Astrocyte of the cerebellum (primary cell): ENCODE data around the gene KLHL40.
"Not testable (repeated sequence)": the region's sequence is repeated elsewhere in the genome, so short reads cannot be mapped to it uniquely, and the experiment has no call there.

ENCODE experiments used
- DNase-seq: peaks from one replicate; pipeline ENCODE4 v3.0.0-alpha.2; 2011; ENCODE audit warnings: low read depth
- H3K4me3 ChIP-seq: 2 replicates; pipeline ENCODE4 v1.5.1; 2011; ENCODE audit warnings: mild to moderate bottlenecking, low read depth, low read length, moderate library complexity
- CTCF ChIP-seq: IDR thresholded peaks from 2 replicates; pipeline ENCODE4 v1.5.1; 2012; ENCODE audit warnings: low read length, low read depth, moderate library complexity, mild to moderate bottlenecking; ENCODE audit errors: missing control alignments
- in situ Hi-C: cut with HindIII; loops from 2 replicates; pipeline ENCODE4 v1.10.0; 2017; ENCODE audit warnings: low sequenced_read_pairs

KLHL40 gene

DNA sequence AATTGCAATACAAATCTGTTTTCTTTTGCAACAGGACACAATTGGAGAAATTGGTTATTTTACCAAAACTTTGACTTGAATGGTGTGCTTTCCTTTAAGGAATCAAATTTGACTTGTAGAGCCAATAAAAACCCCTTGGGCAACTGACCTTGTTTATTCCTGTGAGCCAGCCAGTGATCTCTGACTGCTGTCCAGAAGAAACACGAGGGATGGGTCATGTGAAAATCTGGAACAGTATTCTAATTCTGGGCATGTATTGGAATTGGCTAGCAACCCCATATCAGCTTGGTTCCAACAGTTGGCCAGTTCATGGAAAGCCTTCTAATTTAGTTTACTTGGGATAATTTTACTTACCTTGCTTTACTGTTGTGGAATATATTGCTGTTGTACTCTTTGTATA lies 36.4 kb downstream of the KLHL40 start:
- H3K4me3 ChIP-seq = no peak overlapping the region
- TF ChIP-seq CTCF = no peak
- DNase-seq = no peak
- in situ Hi-C loops = no loop called here

GRCh38 chr3:42722442-42722841 lies 37.1 kb downstream of the KLHL40 start:
- in situ Hi-C loops, H3K4me3 ChIP-seq, DNase-seq: not testable (repeated sequence)

- in situ Hi-C loops = no loop called here
- no peak for DNase-seq
- H3K4me3 ChIP-seq = no peak overlapping the region
- no peak for TF ChIP-seq CTCF
These were observed 37.9 kb downstream of the KLHL40 start for GRCh38 chr3:42723219-42723618.

- in situ Hi-C loops = no loop called here
- DNase-seq = no peak
- H3K4me3 ChIP-seq = no peak overlapping the region
- no peak for TF ChIP-seq CTCF
These were observed 40.1 kb downstream of the KLHL40 start for GRCh38 chr3:42725454-42725853.

- no peak overlapping the region for H3K4me3 ChIP-seq
- in situ Hi-C loops = no loop called here
- TF ChIP-seq CTCF = no peak
- DNase-seq = no peak
These were observed 42.7 kb downstream of the KLHL40 start for GRCh38 chr3:42728056-42728455.

DNA sequence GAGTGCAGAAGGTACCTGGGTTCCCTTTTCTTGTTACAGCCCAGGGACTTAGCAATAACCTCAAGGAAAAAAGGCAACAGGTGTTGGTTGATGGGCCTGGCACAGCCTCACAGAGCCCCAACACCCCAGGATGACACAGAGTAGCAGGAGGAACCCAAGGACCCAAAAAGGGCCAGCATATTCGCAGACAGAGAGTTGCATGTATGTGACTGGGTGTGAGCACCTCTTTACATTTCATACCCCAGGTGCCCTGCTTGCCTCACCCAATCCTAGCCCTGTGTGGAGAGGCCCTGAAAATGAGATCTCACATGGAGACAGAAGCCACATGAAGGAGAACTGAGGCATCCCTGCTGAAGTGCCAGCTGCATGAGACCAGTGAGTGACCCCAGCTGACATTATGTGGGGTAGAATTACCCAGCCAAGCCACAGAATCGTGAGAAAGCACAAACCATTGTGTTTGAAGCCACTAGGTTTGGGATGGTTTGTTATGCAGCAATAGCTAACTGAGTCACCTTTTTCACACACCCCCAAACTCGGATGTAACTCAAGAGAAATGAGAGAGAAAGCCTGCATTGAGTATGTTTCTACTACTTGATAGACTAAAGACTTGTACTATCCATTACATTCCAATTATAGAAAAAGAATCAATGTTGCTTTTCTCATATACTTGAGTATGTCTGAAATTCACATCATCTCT lies 43.5 kb downstream of the KLHL40 start:
- in situ Hi-C loops = no loop called here
- DNase-seq = no peak
- no peak for TF ChIP-seq CTCF
- H3K4me3 ChIP-seq = no peak overlapping the region

DNA sequence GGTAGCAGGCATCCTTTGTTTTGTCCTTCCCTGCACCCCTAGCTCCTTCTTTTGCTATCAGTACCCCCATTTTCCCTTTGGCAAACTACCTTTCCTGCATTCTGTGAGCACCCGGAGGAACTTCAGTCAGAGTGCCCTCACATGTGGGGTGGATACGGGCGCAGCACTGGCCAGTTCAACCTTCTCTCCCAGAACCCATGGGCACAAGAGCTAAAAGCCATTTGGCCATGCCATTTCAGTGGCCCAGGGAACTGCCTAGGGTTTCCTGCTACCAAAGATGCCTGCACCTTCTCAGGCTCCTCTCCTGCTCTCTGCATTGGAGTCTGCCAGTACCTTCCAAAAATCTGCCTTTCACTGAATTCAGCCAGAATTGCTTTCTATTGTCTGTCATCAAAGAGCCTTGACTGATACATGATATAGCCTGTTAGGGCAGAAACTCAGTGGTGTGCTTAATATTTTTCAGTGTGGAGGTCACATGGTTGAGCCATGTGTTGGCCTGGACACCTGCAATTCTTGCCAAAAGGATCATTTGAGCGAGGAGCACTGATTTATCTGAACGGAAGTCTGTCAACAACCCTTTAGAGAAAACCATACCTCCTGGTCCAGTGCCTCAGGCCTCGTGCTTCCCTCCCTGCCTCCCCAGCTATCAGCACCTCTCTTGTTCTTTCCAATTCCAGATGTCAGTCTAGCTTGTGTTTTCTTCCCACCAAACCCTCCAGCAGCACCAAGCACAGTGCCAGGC lies 44.2 kb downstream of the KLHL40 start:
- TF ChIP-seq CTCF = no peak
- H3K4me3 ChIP-seq = no peak overlapping the region
- no peak for DNase-seq
- in situ Hi-C loops = no loop called here
